ENCODE measurements around the gene PSMD6.

DNA sequence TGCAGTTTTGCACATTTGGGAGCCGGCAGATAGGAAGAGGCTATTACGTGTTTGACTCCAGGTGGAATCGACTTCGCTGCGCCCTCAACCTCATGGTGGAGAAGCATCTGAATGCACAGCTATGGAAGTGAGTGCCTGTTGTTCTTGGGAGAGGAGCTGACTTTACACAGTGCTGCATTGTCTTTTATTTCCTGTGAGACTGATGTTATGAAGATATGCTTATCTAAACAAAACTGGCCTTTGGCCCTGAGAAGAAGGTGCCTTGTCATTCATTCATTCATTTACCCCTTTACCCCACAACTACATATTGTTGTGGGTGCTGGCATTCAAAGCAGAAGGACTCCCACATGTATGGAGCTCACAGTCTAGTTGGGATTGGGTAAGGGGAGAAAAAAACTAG is 32.6 kb downstream of the PSMD6 start:
- TF ChIP-seq POLR2A (IDR thresholded peaks at IDR 0.05; ENCODE audit: low read depth, low read length) = no peak
- TF ChIP-seq POLR2AphosphoS5 (IDR thresholded peaks at IDR 0.05; ENCODE audit: low read depth, low read length) = no peak
